HepG2 (cell line): ENCODE results near the gene NTN5. TPM values are rescaled to one million over a fixed set of nuclear protein-coding genes. Genes with fewer than 3 reads are reported as not detected.
A peak's percentile ranks its signal among the peaks of the same experiment; 100 is the strongest.

Source experiments
- AFF4 ChIP-seq: sonication (generic); formaldehyde crosslinking; IDR thresholded peaks from 2 replicates; pipeline ENCODE4 v1.4.0; 2020; ENCODE audit warnings: missing genetic modification reagents
- E2F2 ChIP-seq: sonication (generic); formaldehyde crosslinking; IDR thresholded peaks from 2 replicates; pipeline ENCODE4 v1.4.0; 2020; ENCODE audit warnings: missing genetic modification reagents, borderline replicate concordance
- POLR2A ChIP-seq, 2 experiments: IDR thresholded peaks; 2 replicates each; pipeline ENCODE4 v1.6.1; 2011; ENCODE audit warnings: low read depth in 2 of 2, low read length in 2 of 2, mild to moderate bottlenecking in 1 of 2, moderate library complexity in 1 of 2; ENCODE audit not compliant: insufficient read depth in 1 of 2
- RBM39 ChIP-seq: fragments of 200-400 bp; formaldehyde crosslinking; IDR thresholded peaks from one replicate; pipeline ENCODE4 v1.6.1; 2018; ENCODE audit warnings: antibody characterized with exemption, mild to moderate bottlenecking, low read depth, low read length; ENCODE audit not compliant: poor library complexity, severe bottlenecking
- RXRB ChIP-seq: IDR thresholded peaks from 2 replicates; pipeline ENCODE4 v1.6.1; 2016; ENCODE audit warnings: borderline replicate concordance, missing genetic modification reagents, missing compliant biosample characterization
- polyA plus RNA-seq, 8 experiments: library from polyadenylated mRNA; depleted of rRNA in 3 of 8; stranded (reverse) in 7 of 8; unstranded in 1 of 8; fragments of >200 nt; fragmentation: Illumina TruSeq in 4 of 8; extraction: Trizol in 4 of 8; gene quantifications; 2 replicates each; pipeline versions ENCODE4 v1.2.1 to v1.2.3, GENCODE V29; 2011 to 2016; ENCODE audit warnings: low read depth in 4 of 8, missing spikeins in 1 of 8, mixed read lengths in 1 of 8; ENCODE audit not compliant: insufficient read depth in 1 of 8
- total RNA-seq, 5 experiments: library from RNA; depleted of rRNA; stranded (reverse); fragments of >200 nt; fragmentation: Illumina TruSeq; extraction: Trizol; gene quantifications; 2 replicates each; pipeline ENCODE4 v1.2.3, GENCODE V29; 2016; ENCODE audit warnings: low read depth in 1 of 5

NTN5 gene
- total and polyA plus RNA-seq, 2 of the 13 experiments (the other 11 are each of a cell fraction or from before 2014, with no cell fraction given), result 0.05 TPM; not detected in 1

GRCh38 chr19:48623556-48624066 is 49.2 kb downstream of the NTN5 start (continued):
- TF ChIP-seq AFF4 (CRISPR knock-in tag) (no peak), E2F2 (no peak), RBM39 (no peak), POLR2A (IDR thresholded peaks at IDR 0.05; ENCODE audit: insufficient read depth in 1 of 2, low read depth in 2 of 2, low read length in 2 of 2) (0 out of 4 replicates have a peak, but pooled peaks of 1 of the 2 experiments have one; percentile 31), RXRB (CRISPR knock-in tag) (peak; percentile 3; the same call in 1 of the 2 replicates)
